HG03439 (cell line): ENCODE measurements around the gene RAB20.
"Not testable (repeated sequence)": the region's sequence is repeated elsewhere in the genome, so short reads cannot be mapped to it uniquely, and the experiment has no call there.

ENCODE experiments used
- ATAC-seq: cut with Tn5 transposase; IDR thresholded peaks from one replicate; pipeline ENCODE4 v1.9.1; 2021; ENCODE audit warnings: mild to moderate bottlenecking, moderate library complexity; ENCODE audit not compliant: unreplicated experiment

The RAB20 gene

GRCh38 chr13:110561344-110562035 is at the start of gene RAB20:
TSS of gene RAB20 (minus strand) at chr13:110561722. CDS start at chr13:110561519, 203 bp downstream.
- ATAC-seq, result peak; percentile 57

- ATAC-seq, result peak; percentile 54
These were observed 49.6 kb upstream of the RAB20 start for GRCh38 chr13:110610955-110611595.

- no peak for ATAC-seq
These were observed 46.2 kb upstream of the RAB20 start for GRCh38 chr13:110607675-110608224.

GRCh38 chr13:110606281-110606680 is 44.8 kb upstream of the RAB20 start:
- ATAC-seq, result not testable (repeated sequence)

- ATAC-seq, result no peak
These were observed 43.6 kb upstream of the RAB20 start for GRCh38 chr13:110605132-110605531.

- no peak for ATAC-seq
These were observed 39.5 kb upstream of the RAB20 start for GRCh38 chr13:110600980-110601379.

- ATAC-seq, result no peak
These were observed 38.8 kb upstream of the RAB20 start for GRCh38 chr13:110600261-110600819.

- no peak for ATAC-seq
These were observed 35.6 kb upstream of the RAB20 start for GRCh38 chr13:110597041-110597689.

- ATAC-seq, result peak; percentile 90
These were observed 32.1 kb upstream of the RAB20 start for GRCh38 chr13:110593430-110594130.

- ATAC-seq, result no peak
These were observed 31.1 kb upstream of the RAB20 start for GRCh38 chr13:110592665-110593064.

- ATAC-seq, result no peak
These were observed 29.1 kb upstream of the RAB20 start for GRCh38 chr13:110590577-110590976.

- no peak for ATAC-seq
These were observed 28.4 kb upstream of the RAB20 start for GRCh38 chr13:110589793-110590390.

GRCh38 chr13:110583178-110583865 is 21.8 kb upstream of the RAB20 start:
- no peak for ATAC-seq

- ATAC-seq, result no peak
These were observed 21.0 kb upstream of the RAB20 start for GRCh38 chr13:110582421-110582954.

GRCh38 chr13:110581506-110582185 is 20.1 kb upstream of the RAB20 start:
- ATAC-seq, result no peak

GRCh38 chr13:110580800-110581199 is 19.3 kb upstream of the RAB20 start:
- ATAC-seq, result no peak

GRCh38 chr13:110578363-110578762 is 16.8 kb upstream of the RAB20 start:
- no peak for ATAC-seq

GRCh38 chr13:110576736-110577476 is 15.4 kb upstream of the RAB20 start:
- no peak for ATAC-seq
